Gastrocnemius medialis (tissue), 4 donors: Measurements from ENCODE around the gene LRIG1. TPM values are rescaled to one million over a fixed set of nuclear protein-coding genes. Genes with fewer than 3 reads are reported as not detected.

Source experiments
- ATAC-seq, 2 donors: fragments of 150-250 bp; one replicate each; pipeline ENCODE4 v1.9.1; 2016
- DNase-seq, 2 donors: peaks; one replicate each; pipeline ENCODE4 v3.0.0-alpha.2; 2019
- H3K27ac ChIP-seq, 4 donors: fragments of 200-600 bp; sonication (generic); 1 replicate in 1 of 4; 2 replicates in 3 of 4; pipeline ENCODE4 v1.5.1; 2016 to 2018; ENCODE audit warnings: mild to moderate bottlenecking in 2 of 4, moderate library complexity in 1 of 4
- H3K27me3 ChIP-seq, 3 donors: fragments of 200-600 bp; sonication (generic) in 2 of 3; 1 replicate in 1 of 3; 2 replicates in 2 of 3; pipeline versions ENCODE4 v1.5.1 to v1.6.0; 2016 to 2019; ENCODE audit warnings: mild to moderate bottlenecking in 1 of 3, moderate library complexity in 1 of 3
- H3K36me3 ChIP-seq, 2 donors: fragments of 200-600 bp; sonication (generic) in 1 of 2; one replicate each; pipeline ENCODE4 v1.5.1; 2017 to 2018
- H3K4me1 ChIP-seq, 2 donors: fragments of 200-600 bp; sonication (generic) in 1 of 2; one replicate each; pipeline ENCODE4 v1.5.1; 2016 to 2017; ENCODE audit warnings: mild to moderate bottlenecking in 2 of 2
- H3K4me3 ChIP-seq, 4 donors: fragments of 200-600 bp; sonication (generic) in 3 of 4; 1 replicate in 1 of 4; 2 replicates in 3 of 4; pipeline ENCODE4 v1.5.1; 2016 to 2019; ENCODE audit warnings: mild to moderate bottlenecking in 2 of 4
- H3K9me3 ChIP-seq, 3 donors: fragments of 200-600 bp; sonication (generic) in 2 of 3; 1 replicate in 1 of 3; 2 replicates in 2 of 3; pipeline ENCODE4 v1.5.1; 2016 to 2019
- POLR2A ChIP-seq, 2 donors: fragments of 450-650 bp; IDR thresholded peaks; one replicate each; pipeline ENCODE4 v1.6.1; 2017; ENCODE audit warnings: antibody characterized with exemption in 2 of 2, mild to moderate bottlenecking in 2 of 2, moderate library complexity in 2 of 2
- in situ Hi-C, 4 donors: fragments of 200-750 bp; cut with MboI; loops; one replicate each; pipeline versions ENCODE4 v1.15.0 to v1.8.0; 2017; ENCODE audit warnings: low sequenced_read_pairs in 4 of 4
- intact Hi-C: fragments of 100-400 bp; cut with DNase I; formaldehyde crosslinking; loops from one replicate; pipeline ENCODE4 v1.15.1; 2023; ENCODE audit warnings: low total_unique reads
- total RNA-seq, 4 donors: library from RNA; depleted of rRNA; stranded (reverse); fragments of >200 nt; gene quantifications; one replicate each; pipeline versions ENCODE4 v1.1.0 to v1.2.3, GENCODE V29; 2016
- TF ChIP-seq, protein P1 (sequence below), 5 experiments: fragments of 450-650 bp in 3 of 5; fragments of 200-600 bp in 2 of 5; sonication (generic) in 2 of 5; IDR thresholded peaks in 4 of 5; conservative IDR thresholded peaks in 1 of 5; 1 replicate in 4 of 5; 2 replicates in 1 of 5; pipeline ENCODE4 v1.5.1; 2016 to 2019; ENCODE audit warnings: antibody characterized with exemption in 5 of 5, mild to moderate bottlenecking in 3 of 5, moderate library complexity in 3 of 5

LRIG1 gene
- total RNA-seq, 4 donors from 2014 or later, result 45.3 to 103 (median 58.6) TPM

DNA sequence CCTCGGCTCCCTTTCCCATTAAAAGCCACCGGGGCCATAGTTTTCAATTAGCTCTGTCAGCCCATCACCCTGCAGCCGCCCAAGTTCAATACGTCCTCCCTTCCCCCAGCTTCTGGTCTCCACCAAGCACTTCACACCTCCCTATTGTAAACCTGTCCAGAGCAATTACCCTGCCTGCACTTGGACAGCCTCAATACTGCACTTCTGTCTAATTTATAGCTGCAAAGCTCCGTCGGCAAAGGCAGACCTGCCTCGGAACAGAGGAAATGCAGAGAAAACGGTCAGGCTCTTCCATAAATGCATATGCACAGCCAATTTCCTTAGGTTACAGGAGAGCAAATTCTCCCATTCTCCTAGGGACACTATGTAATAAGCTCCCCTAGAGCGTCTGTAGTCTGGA lies 21.9 kb downstream of the LRIG1 start:
- Histone ChIP-seq H3K9me3 (no peaks in the 10 kb centered on the region), H3K36me3 (no peaks in the 10 kb centered on the region), H3K4me1 (peaks cover 81 to 84% of the 10 kb centered on the region in 2 donors), H3K27ac (no peak overlapping the region), H3K4me3 (no peak overlapping the region), H3K27me3 (no peaks in the 10 kb centered on the region)
- in situ Hi-C loops (no loop called here), intact Hi-C loops (no loop called here)
- no peak for ATAC-seq
- TF ChIP-seq, protein P1, sequence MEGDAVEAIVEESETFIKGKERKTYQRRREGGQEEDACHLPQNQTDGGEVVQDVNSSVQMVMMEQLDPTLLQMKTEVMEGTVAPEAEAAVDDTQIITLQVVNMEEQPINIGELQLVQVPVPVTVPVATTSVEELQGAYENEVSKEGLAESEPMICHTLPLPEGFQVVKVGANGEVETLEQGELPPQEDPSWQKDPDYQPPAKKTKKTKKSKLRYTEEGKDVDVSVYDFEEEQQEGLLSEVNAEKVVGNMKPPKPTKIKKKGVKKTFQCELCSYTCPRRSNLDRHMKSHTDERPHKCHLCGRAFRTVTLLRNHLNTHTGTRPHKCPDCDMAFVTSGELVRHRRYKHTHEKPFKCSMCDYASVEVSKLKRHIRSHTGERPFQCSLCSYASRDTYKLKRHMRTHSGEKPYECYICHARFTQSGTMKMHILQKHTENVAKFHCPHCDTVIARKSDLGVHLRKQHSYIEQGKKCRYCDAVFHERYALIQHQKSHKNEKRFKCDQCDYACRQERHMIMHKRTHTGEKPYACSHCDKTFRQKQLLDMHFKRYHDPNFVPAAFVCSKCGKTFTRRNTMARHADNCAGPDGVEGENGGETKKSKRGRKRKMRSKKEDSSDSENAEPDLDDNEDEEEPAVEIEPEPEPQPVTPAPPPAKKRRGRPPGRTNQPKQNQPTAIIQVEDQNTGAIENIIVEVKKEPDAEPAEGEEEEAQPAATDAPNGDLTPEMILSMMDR (IDR thresholded peaks at IDR 0.05 in 4 of 5, conservative IDR thresholded peaks at IDR 0.05 in 1 of 5), result no peak
- TF ChIP-seq POLR2A (IDR thresholded peaks at IDR 0.05), result no peak
- DNase-seq, result no peak

DNA sequence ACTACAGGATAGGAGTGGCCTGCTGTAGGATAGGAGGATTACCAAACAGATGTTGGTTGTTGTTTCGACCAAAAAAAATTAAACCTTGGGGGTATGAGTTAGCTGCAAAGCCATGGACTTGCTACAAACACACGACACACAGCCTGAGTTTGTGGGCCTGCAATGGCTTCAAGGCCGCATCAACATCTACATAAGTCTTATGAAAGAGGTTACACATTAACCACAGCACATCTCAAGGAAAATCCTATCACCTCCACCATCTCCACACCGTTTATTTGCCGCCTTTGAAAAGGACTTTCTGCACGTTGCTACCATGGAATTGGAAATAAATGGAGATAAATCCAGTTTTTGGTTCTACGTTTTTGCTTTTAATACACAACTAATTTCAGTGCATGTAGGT lies 23.0 kb downstream of the LRIG1 start:
- Histone ChIP-seq H3K27ac (no peak overlapping the region), H3K9me3 (no peaks in the 10 kb centered on the region), H3K27me3 (no peaks in the 10 kb centered on the region), H3K4me3 (no peak overlapping the region), H3K36me3 (no peaks in the 10 kb centered on the region), H3K4me1 (peaks cover 81 to 82% of the 10 kb centered on the region in 2 donors)
- no peak for DNase-seq
- in situ Hi-C loops, result no loop called here
- ATAC-seq, result no peak
- TF ChIP-seq, protein P1 (IDR thresholded peaks at IDR 0.05 in 4 of 5, conservative IDR thresholded peaks at IDR 0.05 in 1 of 5), result no peak
- no peak for TF ChIP-seq POLR2A (IDR thresholded peaks at IDR 0.05)
- intact Hi-C loops, result no loop called here

DNA sequence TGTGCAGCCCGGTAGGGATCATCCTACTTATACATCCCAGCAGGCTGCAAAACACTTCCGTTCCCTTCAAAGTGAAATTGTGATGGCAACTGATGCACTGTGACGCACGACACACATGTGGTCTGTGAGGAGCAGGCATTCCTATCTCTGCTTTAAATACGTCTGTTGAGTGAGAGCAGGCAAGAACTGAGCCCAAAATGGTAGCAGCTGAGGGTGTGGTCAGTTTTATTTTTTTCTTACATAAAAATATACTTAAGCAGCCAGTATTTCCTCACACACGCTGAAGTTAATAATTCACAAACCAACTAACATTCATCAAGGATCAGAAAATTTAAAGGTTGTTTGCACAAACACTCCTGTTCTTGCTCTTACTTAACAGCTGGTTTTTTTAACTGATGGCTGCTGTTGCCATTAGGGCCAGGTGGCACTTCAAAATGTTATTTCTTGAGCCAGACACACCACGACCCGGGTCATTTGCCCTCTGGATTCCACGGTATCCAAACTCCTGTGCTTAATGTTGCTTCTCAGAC lies 23.9 kb downstream of the LRIG1 start:
- Histone ChIP-seq H3K4me1 (peaks cover 78 to 79% of the 10 kb centered on the region in 2 donors), H3K4me3 (no peak overlapping the region), H3K9me3 (no peaks in the 10 kb centered on the region), H3K27me3 (no peaks in the 10 kb centered on the region), H3K27ac (no peak overlapping the region), H3K36me3 (no peaks in the 10 kb centered on the region)
- DNase-seq, result no peak
- ATAC-seq, result no peak
- in situ Hi-C loops (no loop called here), intact Hi-C loops (no loop called here)
- no peak for TF ChIP-seq POLR2A (IDR thresholded peaks at IDR 0.05)
- TF ChIP-seq, protein P1 (IDR thresholded peaks at IDR 0.05 in 4 of 5, conservative IDR thresholded peaks at IDR 0.05 in 1 of 5), result no peak

DNA sequence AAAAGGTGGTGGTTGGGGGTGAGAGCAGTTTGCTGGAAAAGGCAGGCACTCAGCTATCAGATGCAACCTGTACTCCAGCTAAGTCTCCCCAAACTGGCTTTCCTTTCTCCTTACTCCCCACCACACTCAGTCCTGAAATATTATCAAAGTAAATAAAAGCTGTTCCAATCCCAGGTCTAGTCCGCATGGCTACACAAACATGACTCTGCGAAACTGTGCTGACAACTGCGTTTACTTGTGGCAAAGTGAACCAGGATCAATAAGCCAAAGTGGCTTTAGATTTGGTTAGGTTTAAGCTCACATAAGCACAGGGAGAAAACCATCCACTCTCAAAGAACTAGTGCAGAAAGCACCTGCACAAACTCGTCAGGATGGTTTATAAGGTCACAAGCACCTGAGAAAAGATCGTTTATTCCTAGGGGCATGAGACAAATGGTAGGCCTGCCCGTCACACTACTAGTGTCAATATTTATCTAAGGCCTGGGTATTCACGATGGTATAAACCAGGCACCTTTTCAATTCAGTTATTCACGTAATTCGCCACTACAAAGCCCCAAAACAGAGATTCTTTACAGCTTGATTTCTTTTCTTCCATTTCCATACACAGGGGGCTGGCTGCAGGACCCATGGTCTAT lies 25.3 kb downstream of the LRIG1 start:
- peaks cover 66% of the 10 kb centered on the region in 2 donors for H3K4me1 ChIP-seq
- no peak for DNase-seq
- intact Hi-C loops (no loop called here), in situ Hi-C loops (no loop called here)
- no peaks in the 10 kb centered on the region for H3K36me3 ChIP-seq
- TF ChIP-seq, protein P1 (IDR thresholded peaks at IDR 0.05 in 4 of 5, conservative IDR thresholded peaks at IDR 0.05 in 1 of 5), result no peak
- no peak for TF ChIP-seq POLR2A (IDR thresholded peaks at IDR 0.05)
- no peak for ATAC-seq
- no peaks in the 10 kb centered on the region for H3K9me3 ChIP-seq
- no peak overlapping the region for H3K27ac ChIP-seq
- no peaks in the 10 kb centered on the region for H3K27me3 ChIP-seq
- H3K4me3 ChIP-seq, result no peak overlapping the region
